H9 (cell line): ENCODE measurements around the gene RNF157. TPM values are rescaled to one million over a fixed set of nuclear protein-coding genes. Genes with fewer than 3 reads are reported as not detected.

Source experiments
- DNase-seq: peaks from one replicate; pipeline ENCODE4 v3.0.0-alpha.2; 2017
- H2AFZ ChIP-seq: one replicate; pipeline ENCODE4 v1.6.1; 2013; ENCODE audit warnings: mild to moderate bottlenecking, low read length, control low read depth, moderate library complexity
- H2AK5ac ChIP-seq: 2 replicates; pipeline ENCODE4 v1.6.1; 2013; ENCODE audit warnings: low read length, control low read depth, mixed read lengths; ENCODE audit not compliant: insufficient read length
- H2BK120ac ChIP-seq: one replicate; pipeline ENCODE4 v1.6.1; 2013; ENCODE audit warnings: low read depth, mild to moderate bottlenecking, low read length, control low read depth, inconsistent platforms; ENCODE audit not compliant: poor library complexity, severe bottlenecking
- H2BK12ac ChIP-seq: 2 replicates; pipeline ENCODE4 v1.6.1; 2013; ENCODE audit warnings: low read length, control low read depth, mixed read lengths, low read depth; ENCODE audit not compliant: insufficient read length
- H2BK15ac ChIP-seq: 2 replicates; pipeline ENCODE4 v1.6.1; 2013; ENCODE audit warnings: low read depth, low read length, control low read depth
- H2BK20ac ChIP-seq: one replicate; pipeline ENCODE4 v1.6.1; 2013; ENCODE audit warnings: low read depth, mild to moderate bottlenecking, low read length, control low read depth, inconsistent platforms; ENCODE audit not compliant: poor library complexity, severe bottlenecking
- H2BK5ac ChIP-seq: 2 replicates; pipeline ENCODE4 v1.6.1; 2013; ENCODE audit warnings: low read length, control low read depth, mixed read lengths; ENCODE audit not compliant: insufficient read length
- H3K14ac ChIP-seq: 2 replicates; pipeline ENCODE4 v1.6.1; 2013; ENCODE audit warnings: low read length, control low read depth; ENCODE audit not compliant: insufficient read depth
- H3K18ac ChIP-seq: 2 replicates; pipeline ENCODE4 v1.6.1; 2013; ENCODE audit warnings: low read depth, mild to moderate bottlenecking, mixed read lengths, low read length, control low read depth; ENCODE audit not compliant: insufficient read length
- H3K23ac ChIP-seq: 2 replicates; pipeline ENCODE4 v1.6.1; 2013; ENCODE audit warnings: low read length, control low read depth, mixed read lengths, low read depth; ENCODE audit not compliant: insufficient read length
- H3K23me2 ChIP-seq: 2 replicates; pipeline ENCODE4 v1.6.1; 2013; ENCODE audit warnings: low read depth, mild to moderate bottlenecking, mixed read lengths, low read length, control low read depth; ENCODE audit not compliant: insufficient read length, poor library complexity, severe bottlenecking
- H3K27ac ChIP-seq: 2 replicates; pipeline ENCODE4 v1.5.1; 2013; ENCODE audit warnings: low read length, control low read depth, mixed read lengths, low read depth; ENCODE audit not compliant: insufficient read length
- H3K27me3 ChIP-seq: 2 replicates; pipeline ENCODE4 v1.6.1; 2013; ENCODE audit warnings: low read length, control low read depth, inconsistent platforms; ENCODE audit not compliant: insufficient read depth
- H3K4ac ChIP-seq: 2 replicates; pipeline ENCODE4 v1.6.1; 2013; ENCODE audit warnings: low read depth, mild to moderate bottlenecking, control low read depth, inconsistent platforms, low read length, moderate library complexity
- H3K4me1 ChIP-seq: 2 replicates; pipeline ENCODE4 v1.6.1; 2013; ENCODE audit warnings: low read length, control low read depth, inconsistent platforms; ENCODE audit not compliant: insufficient read depth
- H3K4me2 ChIP-seq: 2 replicates; pipeline ENCODE4 v1.6.1; 2013; ENCODE audit warnings: low read length, control low read depth, mixed read lengths; ENCODE audit not compliant: insufficient read length, insufficient read depth
- H3K56ac ChIP-seq: 2 replicates; pipeline ENCODE4 v1.6.1; 2013; ENCODE audit warnings: low read depth, mild to moderate bottlenecking, mixed read lengths, low read length, control low read depth; ENCODE audit not compliant: insufficient read length
- H3K79me1 ChIP-seq: 2 replicates; pipeline ENCODE4 v1.6.1; 2013; ENCODE audit warnings: low read depth, mild to moderate bottlenecking, moderate library complexity, low read length, control low read depth, inconsistent platforms; ENCODE audit not compliant: insufficient read depth, poor library complexity, severe bottlenecking
- H3K79me2 ChIP-seq: 2 replicates; pipeline ENCODE4 v1.6.1; 2013; ENCODE audit warnings: low read length, control low read depth, inconsistent platforms; ENCODE audit not compliant: insufficient read depth
- H3K9ac ChIP-seq: 2 replicates; pipeline ENCODE4 v1.6.1; 2013; ENCODE audit warnings: low read length, control low read depth, mixed read lengths; ENCODE audit not compliant: insufficient read length; ENCODE audit errors: extremely low read depth
- H3K9me3 ChIP-seq: one replicate; pipeline ENCODE4 v1.6.1; 2013; ENCODE audit warnings: low read depth, low read length, inconsistent platforms; ENCODE audit not compliant: control insufficient read depth
- H3T11ph ChIP-seq: one replicate; pipeline ENCODE4 v1.6.1; 2013; ENCODE audit warnings: mild to moderate bottlenecking, low read length, control low read depth, inconsistent platforms
- H4K20me1 ChIP-seq: one replicate; pipeline ENCODE4 v1.6.1; 2013; ENCODE audit not compliant: control insufficient read depth, insufficient read length, insufficient read depth
- H4K5ac ChIP-seq: 2 replicates; pipeline ENCODE4 v1.6.1; 2013; ENCODE audit warnings: low read depth, mild to moderate bottlenecking, mixed read lengths, low read length, control low read depth; ENCODE audit not compliant: insufficient read length
- H4K8ac ChIP-seq: replicated peaks from 2 replicates; pipeline ENCODE4 v1.6.1; 2013; ENCODE audit warnings: low read length, control low read depth, mixed read lengths, low read depth; ENCODE audit not compliant: insufficient read length
- H4K91ac ChIP-seq: 2 replicates; pipeline ENCODE4 v1.6.1; 2013; ENCODE audit warnings: low read depth, mild to moderate bottlenecking, moderate library complexity, mixed read lengths, low read length, control low read depth; ENCODE audit not compliant: insufficient read length
- H3K27ac Mint-ChIP-seq, 3 experiments: 2 replicates in 2 of 3; 3 replicates in 1 of 3; pipeline ENCODE4 v1.8.0; 2020 to 2021; ENCODE audit warnings: mixed read lengths in 3 of 3, mild to moderate bottlenecking in 1 of 3, moderate library complexity in 1 of 3
- H3K27me3 Mint-ChIP-seq: 2 replicates; pipeline ENCODE4 v1.8.0; 2021; ENCODE audit warnings: low read depth, mild to moderate bottlenecking, moderate library complexity, mixed read lengths
- H3K36me3 Mint-ChIP-seq, 3 experiments: 2 replicates in 2 of 3; 3 replicates in 1 of 3; pipeline ENCODE4 v1.8.0; 2020 to 2021; ENCODE audit warnings: low read depth in 3 of 3, mixed read lengths in 3 of 3; ENCODE audit not compliant: insufficient read depth in 1 of 3
- H3K4me1 Mint-ChIP-seq, 2 experiments: 2 replicates each; pipeline ENCODE4 v1.8.0; 2020; ENCODE audit warnings: mixed read lengths in 2 of 2
- H3K4me3 Mint-ChIP-seq, 2 experiments: 2 replicates in 1 of 2; 3 replicates in 1 of 2; pipeline ENCODE4 v1.8.0; 2020 to 2021; ENCODE audit warnings: mild to moderate bottlenecking in 2 of 2, mixed read lengths in 2 of 2, moderate library complexity in 1 of 2
- H3K9me3 Mint-ChIP-seq, 2 experiments: 2 replicates in 1 of 2; 3 replicates in 1 of 2; pipeline ENCODE4 v1.8.0; 2020; ENCODE audit warnings: mild to moderate bottlenecking in 2 of 2, mixed read lengths in 2 of 2, moderate library complexity in 1 of 2
- WGBS: extraction: QIAGEN DNeasy Blood & Tissue Kit; methylation state at CpG from one replicate; pipeline ENCODE4 v1.1.7; 2013; ENCODE audit warnings: missing lambda C conversion rate, low lambda C conversion rate, mixed read lengths; ENCODE audit not compliant: insufficient read length; ENCODE audit errors: extremely low coverage; 5-methylcytosine and 5-hydroxymethylcytosine counted together
- total RNA-seq: library from RNA; stranded (reverse); gene quantifications from 2 replicates; pipeline ENCODE4 v1.2.1, GENCODE V29; 2021
- TF ChIP-seq, protein P1 (sequence below): fragments of 200-600 bp; sonication (generic); conservative IDR thresholded peaks from 3 replicates; pipeline ENCODE4 v1.8.0; 2021; ENCODE audit warnings: antibody characterized with exemption, mild to moderate bottlenecking

Gene RNF157
- total RNA-seq, 1 experiment from 2014 or later: 9.9 TPM

DNA sequence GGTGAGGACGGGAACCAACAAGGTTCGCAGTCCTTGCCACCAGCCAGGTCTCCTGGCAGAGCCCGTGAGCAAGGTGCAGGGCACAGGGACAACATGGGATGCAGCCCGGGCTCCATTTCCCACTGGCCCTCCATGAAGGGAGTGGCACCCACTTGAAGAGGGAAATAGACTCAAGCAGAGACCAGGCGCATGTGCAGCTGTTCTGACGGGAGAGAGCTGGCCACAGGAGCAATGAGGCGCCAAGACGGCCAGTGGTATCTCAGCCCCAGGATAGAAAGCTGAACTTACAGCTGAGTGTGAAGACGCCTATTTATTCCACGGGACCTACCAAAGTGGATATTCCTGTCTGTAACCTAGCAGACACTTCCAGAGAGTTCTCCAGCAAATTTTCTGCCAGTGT lies 91.1 kb downstream of the RNF157 start:
- no peaks in the 10 kb centered on the region for H3K79me2 ChIP-seq
- no peak overlapping the region for H3T11ph ChIP-seq
- no peak overlapping the region for H3K27ac Mint-ChIP-seq
- no peaks in the 10 kb centered on the region; the same call in 1 of the 2 replicates for H3K27me3 ChIP-seq
- no peak overlapping the region for H2AFZ ChIP-seq
- no peak overlapping the region for H3K23ac ChIP-seq
- no peak overlapping the region for H2BK5ac ChIP-seq
- no peak overlapping the region for H4K8ac ChIP-seq
- H2BK20ac ChIP-seq: no peak overlapping the region
- H3K9me3 Mint-ChIP-seq: no peaks in the 10 kb centered on the region
- H3K4me1 Mint-ChIP-seq: peaks cover 39 to 43% of the 10 kb centered on the region in 2 experiments
- no peak overlapping the region for H2BK120ac ChIP-seq
- no peak overlapping the region for H3K4ac ChIP-seq
- no peak overlapping the region for H4K5ac ChIP-seq
- H4K20me1 ChIP-seq: no peaks in the 10 kb centered on the region
- no peaks in the 10 kb centered on the region for H3K23me2 ChIP-seq
- no peak overlapping the region for H3K9ac ChIP-seq
- H2BK15ac ChIP-seq: no peak overlapping the region
- H3K4me1 ChIP-seq: peaks cover 13% of the 10 kb centered on the region
- no peak overlapping the region for H3K14ac ChIP-seq
- H3K4me2 ChIP-seq: no peak overlapping the region
- no peak overlapping the region for H3K56ac ChIP-seq
- no CpG with 5 or more reads among the region's 10 CpGs for WGBS
- no peak overlapping the region for H2BK12ac ChIP-seq
- peaks cover 19% of the 10 kb centered on the region for H3K27me3 Mint-ChIP-seq
- H3K36me3 Mint-ChIP-seq: no peaks in the 10 kb centered on the region; a peak in 1 of 7 replicates
- no peak overlapping the region for H3K27ac ChIP-seq
- H4K91ac ChIP-seq: no peak overlapping the region
- no peak overlapping the region for H3K18ac ChIP-seq
- TF ChIP-seq, protein P1, sequence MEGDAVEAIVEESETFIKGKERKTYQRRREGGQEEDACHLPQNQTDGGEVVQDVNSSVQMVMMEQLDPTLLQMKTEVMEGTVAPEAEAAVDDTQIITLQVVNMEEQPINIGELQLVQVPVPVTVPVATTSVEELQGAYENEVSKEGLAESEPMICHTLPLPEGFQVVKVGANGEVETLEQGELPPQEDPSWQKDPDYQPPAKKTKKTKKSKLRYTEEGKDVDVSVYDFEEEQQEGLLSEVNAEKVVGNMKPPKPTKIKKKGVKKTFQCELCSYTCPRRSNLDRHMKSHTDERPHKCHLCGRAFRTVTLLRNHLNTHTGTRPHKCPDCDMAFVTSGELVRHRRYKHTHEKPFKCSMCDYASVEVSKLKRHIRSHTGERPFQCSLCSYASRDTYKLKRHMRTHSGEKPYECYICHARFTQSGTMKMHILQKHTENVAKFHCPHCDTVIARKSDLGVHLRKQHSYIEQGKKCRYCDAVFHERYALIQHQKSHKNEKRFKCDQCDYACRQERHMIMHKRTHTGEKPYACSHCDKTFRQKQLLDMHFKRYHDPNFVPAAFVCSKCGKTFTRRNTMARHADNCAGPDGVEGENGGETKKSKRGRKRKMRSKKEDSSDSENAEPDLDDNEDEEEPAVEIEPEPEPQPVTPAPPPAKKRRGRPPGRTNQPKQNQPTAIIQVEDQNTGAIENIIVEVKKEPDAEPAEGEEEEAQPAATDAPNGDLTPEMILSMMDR: no peak
- no peaks in the 10 kb centered on the region for H3K9me3 ChIP-seq
- no peaks in the 10 kb centered on the region for H3K79me1 ChIP-seq
- H3K4me3 Mint-ChIP-seq: no peak overlapping the region
- DNase-seq: no peak
- H2AK5ac ChIP-seq: no peak overlapping the region
